Measurements from ENCODE around the gene AP1M1.
"Not testable (repeated sequence)": the region's sequence is repeated elsewhere in the genome, so short reads cannot be mapped to it uniquely, and the experiment has no call there.

AP1M1 gene

DNA sequence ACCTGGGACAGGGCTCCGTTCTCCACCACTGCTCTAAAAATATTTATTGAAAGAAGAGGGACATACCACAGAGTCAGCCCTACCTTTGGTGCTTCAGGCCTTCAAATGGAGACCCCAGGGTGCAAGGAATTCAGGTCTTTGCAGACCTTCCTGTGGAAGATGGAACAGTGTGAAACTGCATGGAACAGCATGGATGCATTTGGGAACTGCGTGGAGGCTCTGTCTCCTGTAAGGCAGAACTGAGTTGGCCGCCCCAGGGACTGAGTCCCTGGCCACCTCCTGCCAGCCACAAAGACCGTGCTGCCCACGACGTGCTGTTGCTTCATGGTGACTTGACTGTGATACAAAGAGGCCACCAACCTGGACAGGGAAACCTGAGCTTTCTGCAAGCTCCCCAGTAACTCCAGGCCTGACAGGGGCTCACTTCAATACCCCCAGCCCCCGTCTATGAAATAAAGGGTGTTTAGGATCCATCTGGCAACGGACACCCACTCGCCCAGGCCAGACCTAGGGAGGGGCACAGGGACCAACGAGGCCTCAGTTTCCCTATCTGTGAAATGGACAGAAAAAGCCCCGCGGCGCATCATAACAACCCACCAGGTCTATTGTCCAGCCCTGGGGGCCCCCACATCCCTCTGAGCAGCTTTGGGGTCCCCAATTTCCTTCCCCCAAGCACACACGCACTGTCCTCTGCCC is 68.3 kb downstream of the AP1M1 start:
- no peak for DNase-seq

DNA sequence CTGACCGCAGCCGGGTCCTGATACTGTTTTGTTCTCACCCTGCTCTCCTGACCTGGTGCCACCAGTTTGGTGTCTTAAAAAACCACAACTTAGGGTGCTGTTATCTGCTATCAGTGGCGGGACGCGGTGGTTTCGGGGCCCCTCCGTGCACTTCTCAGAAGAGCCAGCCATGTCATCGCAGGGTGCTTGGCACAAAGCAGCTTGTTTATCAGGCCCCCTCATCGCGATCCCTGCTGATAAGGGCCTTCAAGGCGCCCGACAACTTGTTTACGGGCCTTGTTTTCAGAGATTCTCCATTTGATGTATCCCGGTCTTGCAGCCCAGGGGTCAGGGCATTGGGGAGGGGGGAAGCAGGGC is 68.9 kb downstream of the AP1M1 start:
- DNase-seq = no peak

DNA sequence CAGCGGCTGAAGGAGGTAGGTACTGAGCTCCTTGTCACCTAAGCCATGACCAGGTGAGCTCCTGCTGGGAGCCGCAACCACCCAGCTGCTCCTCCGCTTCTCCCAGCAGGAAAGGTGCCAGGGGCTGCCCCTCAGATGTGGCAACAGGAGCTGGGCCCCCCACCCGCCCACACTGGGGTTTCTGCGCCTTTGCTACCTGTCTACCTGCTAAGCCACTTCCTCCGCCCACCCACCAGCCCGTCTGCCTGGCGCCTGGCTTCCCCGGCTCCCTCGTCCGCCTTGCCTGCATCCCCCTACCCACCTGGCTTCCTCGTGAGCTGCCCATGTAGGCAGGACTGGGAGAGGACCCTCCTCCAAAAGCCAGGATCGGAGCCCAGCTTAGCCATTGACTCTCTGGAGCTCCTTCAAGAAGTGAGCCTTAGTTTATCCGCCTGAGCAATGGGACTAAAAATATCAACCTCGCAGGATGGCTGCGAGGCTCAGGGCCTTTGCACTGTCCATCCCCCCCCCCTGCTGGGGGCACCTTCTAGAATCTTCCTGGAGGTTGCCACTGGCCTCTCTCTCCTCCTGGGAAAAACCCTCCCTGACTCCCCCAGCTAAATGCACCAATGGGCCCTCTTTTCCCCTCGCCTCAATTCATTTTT is 71.1 kb downstream of the AP1M1 start:
- DNase-seq = peak; percentile 40

DNA sequence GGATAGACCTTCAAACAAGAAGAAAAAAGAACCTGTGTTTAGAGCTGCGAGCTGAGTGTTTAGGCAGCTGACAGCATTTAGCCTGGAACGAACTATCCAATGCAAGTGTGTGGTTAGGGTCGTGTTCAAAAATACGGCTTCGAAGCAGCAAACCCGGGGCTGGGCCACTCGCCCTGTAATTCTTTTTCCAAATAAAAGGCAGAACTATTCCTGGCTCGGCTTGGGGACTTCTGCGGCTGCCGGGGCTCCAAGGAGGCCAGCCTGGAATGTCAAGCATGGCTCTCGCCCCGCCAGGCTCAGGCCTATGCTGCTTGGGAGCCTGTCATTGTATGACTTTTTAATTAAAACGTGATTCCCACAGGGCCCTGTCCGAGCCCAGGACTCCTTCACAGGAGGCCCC is 75.2 kb downstream of the AP1M1 start:
- no peak for DNase-seq

DNA sequence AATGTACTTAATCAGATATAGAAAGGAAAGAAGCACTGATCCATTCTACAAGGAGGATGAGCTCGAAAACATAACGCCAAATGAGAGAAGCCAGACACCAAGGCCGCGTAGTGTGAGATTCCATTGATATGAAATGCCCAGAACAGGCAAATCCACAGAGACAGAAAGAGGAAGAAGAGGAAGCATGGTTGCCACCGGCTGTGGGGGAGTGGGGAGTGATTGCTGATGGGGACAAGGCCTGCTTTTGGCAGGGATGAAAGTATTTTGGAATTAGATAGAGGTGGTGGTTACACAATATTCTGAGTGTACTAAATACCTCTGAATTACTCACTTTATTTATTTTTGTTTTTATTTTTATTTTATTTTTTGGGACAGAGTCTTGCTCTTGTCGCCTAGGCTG is 76.7 kb downstream of the AP1M1 start:
- no peak for DNase-seq

DNA sequence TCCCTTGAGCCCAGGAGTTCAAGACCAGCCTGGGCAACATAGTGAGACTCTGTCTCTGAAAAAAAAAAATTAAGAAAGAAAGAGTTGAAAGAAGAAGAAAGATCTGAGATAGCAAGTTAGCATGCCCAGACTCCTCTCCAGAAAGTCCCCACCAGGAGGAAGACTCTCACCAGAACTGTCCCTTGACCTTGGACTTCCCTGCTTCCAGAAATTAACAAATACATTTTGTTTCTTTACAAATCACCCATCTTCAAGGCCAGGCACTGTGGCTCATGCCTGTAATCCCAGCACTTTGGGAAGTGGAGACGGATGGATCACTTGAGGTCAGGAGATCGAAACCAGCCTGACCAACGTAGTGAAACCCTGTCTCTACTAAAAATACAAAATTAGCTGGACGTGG is 82.6 kb downstream of the AP1M1 start:
- DNase-seq = no peak

DNA sequence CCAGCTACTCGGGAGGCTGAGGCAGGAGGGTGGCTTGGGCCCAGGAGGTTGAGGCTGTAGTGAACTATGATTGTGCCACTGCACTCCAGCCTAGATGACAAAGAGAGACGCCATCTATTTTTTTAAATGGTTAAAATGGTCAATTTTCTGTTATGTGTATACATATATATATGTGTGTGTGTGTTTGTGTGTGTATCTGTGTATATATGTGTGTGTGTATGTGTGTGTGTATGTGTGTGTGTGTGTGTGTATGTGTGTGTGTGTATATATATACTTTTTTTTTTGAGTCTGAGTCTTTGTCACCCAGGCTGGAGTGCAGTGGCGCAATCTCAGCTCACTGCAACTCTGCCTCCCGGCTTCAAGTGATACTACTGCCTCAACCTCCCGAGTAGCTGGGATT is 84.0 kb downstream of the AP1M1 start:
- DNase-seq = no peak

DNA sequence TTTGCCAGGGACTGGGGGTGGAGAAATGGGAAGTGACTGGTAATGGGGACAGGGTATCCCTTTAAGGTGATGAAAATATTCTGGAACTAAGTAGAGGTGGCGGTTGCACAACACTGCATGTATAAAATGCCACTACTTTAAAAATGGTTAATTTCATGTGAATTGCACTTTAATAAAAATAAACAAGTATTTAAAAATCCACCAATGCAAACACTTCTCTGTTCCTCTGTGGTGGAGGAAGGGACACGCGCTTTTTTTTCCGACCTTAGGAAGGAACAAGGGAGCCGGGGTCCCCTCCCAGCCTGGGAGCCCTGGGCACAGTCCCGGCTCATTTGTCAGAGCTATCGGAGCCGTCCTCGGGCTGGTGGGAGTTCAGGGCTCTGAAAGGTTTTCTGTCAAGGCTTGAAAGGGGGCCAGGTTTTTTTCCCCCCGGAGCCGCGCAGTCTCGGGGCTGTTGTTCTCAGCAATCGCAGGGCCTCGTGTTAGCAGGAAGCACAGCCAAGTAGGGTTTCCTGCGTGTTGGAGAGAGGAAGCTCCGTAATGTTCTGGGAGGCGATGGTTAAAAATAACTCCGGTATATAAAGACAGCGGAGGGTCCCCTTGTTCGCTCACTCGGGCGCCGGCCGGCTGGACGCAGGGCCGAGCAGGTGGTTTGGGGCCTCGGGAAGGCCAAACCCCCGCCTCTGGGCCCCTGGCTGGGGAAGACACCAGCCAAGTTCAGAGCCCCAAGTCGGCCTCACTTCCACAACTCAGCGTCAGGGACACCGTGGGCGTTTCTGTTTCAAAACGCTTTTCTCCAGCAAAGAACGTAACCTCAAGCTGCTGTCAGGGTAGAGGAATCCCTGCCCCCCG is 85.7 kb downstream of the AP1M1 start:
- peak; percentile 69 for DNase-seq

DNA sequence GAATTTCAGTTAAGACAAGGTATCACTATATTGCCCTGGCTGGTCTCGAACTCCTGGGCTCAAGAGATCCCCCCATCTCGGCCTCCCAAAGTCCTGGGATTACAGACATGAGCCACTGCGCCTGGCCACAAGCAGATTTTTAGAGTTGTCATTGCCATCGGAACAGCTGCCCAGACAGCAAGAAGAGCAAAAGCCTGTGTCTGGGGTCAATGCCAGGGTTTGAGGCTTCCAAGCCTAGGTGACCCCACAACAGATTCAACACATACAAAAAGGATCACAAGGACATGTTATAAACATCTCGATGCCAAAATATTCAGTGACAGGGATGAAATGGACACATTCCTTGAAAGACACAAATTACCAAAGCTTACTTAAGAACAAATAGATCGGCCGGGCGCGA is 86.8 kb downstream of the AP1M1 start:
- DNase-seq = no peak

DNA sequence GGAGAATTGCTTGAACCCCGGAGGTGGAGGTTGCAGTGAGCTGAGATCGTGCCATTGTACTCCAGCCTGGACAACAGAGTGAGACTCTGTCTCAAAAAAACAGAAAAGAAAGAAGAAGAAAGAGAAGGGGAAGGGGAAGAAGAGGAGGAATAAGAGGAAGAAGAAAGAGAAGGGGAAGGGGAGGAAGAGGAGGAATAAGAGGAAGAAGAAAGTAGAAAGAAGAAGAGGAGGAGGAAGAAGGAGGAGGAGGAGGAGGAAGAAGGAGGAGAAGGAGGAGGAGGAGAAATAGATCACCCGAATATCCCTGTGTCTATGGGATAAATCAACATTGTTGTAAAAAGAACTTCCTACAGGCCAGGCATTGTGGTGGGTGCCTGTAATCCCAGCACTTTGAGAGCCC is 87.4 kb downstream of the AP1M1 start:
- DNase-seq = not testable (repeated sequence)

DNA sequence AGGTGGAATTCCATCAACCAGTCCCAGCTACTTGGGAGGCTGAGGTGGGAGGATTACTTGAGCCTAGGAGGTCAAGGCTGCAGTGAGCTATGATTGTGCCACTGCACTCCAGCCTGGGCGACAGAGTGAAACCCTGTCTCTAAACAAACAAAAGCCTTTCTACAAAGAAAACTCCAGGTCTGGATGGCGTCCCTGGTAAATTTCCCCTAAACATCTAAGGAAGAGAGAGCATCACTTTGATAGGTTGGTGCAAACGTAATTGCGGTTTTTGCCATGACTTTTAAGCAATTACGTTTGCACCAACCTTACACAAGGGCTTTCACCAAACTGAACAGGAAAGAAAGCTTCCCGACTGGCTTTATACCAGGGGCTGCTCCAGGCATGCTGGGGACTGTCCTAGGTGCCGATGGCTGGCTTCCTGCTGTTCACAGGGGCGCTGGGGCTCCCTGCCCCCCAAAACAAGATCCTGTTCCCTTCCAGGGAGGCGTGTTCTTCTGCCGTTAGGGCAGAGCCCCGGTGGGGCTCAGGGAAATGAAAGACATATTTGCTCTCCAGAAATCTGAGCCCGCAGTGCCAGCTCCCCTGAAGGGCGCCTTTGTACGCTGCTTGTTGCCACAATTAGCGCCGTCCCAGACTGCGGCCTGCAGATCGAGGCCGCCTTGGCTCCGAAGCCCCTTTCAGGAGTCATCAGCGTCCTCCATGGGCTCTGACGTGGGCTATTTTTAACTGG is 88.2 kb downstream of the AP1M1 start:
- DNase-seq = no peak

DNA sequence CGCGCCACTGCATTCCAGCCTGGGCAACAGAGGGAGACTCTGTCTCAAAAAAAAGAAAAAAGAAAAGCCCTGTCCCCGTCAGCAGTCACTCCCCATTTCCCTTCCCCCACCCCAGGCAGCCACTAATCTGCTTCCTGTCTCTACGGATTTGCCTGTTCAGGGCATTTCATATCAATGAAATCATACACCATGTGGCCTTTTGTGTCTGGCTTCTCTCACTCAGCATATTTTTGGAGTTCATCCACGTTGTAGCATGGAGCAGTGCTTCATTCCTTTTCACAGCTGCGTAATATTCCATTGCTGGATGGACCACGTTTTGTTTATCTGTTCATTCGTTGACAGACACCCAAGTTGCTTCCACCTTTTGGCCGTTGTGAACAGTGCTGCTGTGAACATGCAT is 90.8 kb downstream of the AP1M1 start:
- DNase-seq = no peak

DNA sequence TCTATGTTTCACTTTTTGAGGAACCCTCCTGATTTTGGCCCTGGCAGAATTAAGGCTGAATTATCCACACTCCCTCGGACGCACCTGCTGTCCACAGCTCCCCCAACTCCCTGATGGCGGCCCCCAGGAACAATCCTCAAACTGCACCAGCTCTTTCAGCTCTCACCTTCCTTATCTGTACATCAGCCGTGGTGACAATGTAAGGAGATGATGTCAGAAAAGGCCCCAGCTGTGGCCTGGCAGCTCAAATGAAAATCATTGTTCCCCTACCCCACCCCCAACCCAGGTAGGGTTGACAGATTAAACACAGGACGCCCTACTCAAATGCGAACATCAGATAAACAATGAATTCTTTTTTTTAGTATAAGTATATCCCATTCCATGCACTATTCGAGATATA is 91.9 kb downstream of the AP1M1 start:
- DNase-seq = no peak

DNA sequence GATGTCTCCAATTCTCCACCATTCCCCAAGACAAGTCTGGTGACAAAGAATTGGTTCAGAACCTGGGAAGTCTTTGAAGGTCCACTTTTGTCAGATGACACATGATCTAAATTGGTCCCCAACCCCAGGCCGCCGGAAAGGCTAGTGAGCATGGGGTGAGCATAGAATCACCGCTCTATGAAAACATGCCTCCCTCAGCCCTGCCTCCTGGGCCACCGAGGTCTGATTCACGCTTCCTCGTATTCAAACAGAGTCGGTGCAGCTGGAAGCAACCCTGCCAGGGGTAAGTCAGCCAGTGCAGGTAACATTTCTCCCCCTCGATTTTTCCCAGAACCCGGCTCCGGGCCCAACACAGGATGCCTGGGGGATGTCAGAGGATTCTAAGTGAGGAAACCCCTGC is 93.0 kb downstream of the AP1M1 start:
- no peak for DNase-seq

DNA sequence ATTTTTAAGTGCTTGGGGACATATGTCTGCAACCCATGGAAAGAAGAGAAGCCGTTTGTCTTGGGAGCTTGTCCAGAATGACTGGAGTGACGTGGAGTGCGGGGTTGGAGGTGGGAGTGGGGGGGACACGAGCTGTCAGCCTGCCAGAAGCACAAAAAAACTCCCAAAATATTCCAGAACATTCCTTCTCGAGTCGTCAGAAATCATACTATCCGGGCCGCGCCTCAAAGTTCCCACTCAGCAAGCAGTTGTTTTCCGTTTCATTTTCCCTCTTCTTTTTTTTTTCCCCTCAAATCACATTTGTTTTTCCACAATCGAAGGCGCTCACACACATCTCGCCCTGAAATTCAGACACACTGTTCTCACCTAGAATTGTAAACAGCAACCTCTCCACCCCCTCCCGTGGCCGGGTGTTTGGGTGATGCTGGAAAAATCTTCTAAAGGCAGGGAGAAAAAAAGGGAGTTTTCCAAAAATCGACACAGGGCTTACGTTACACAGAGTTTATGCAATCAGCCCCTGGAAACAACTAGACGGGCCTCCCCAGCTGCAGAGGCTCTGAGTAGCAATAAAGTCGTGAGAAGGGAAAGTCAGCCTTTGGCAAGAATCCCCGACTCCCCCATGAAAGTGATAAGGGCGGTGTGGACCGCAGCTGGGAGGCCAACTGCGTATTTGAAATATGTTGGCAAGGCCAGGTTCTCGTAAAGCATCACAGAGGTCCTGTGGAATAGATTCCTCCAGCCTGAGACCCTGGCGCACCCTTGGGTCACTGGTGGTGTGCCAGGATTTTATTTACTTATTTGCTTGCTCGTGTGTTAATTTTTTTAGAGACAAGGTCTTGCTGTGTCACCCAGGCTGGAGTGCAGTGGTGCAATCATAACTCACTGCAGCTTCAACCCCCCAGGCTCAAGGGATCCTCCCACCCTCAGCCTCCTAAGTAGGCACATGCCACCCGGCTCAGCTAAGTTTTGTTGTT is 95.7 kb downstream of the AP1M1 start:
- no peak for DNase-seq

DNA sequence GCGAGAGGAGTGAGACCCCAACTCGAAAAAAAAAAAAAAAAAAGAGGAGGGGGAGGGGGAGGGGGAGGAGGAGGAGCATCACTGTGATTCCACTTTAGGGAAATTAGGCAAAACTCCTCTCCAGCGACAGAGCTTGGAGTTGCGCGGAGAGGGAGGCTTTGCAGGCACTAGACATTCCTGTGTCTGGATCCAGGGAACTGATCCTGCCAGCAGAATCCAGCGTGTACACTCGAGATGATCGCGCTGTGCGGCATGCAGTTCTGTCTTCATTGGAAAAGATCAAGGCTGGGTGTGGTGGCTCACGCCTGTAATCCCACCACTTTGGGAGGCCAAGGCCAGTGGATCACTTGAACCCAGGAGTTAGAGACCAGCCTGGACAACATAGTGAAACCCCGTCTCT is 97.3 kb downstream of the AP1M1 start:
- no peak for DNase-seq

Data from stimulated activated CD4-positive, alpha-beta T cell treated with anti-CD3 and anti-CD28 coated beads, Interleukin-12 subunit alpha, Interleukin-12 subunit beta, amount 100 ng/mL, for 4 hours (primary cell).